Stimulated activated naive CD8-positive, alpha-beta T cell treated with anti-CD3 and anti-CD28 coated beads, Interleukin-15, amount 100 ng/mL, for 72 hours (primary cell): ENCODE results near the gene SLC7A10.
A peak's percentile ranks its signal among the peaks of the same experiment; 100 is the strongest.
"Not testable (repeated sequence)": the region's sequence is repeated elsewhere in the genome, so short reads cannot be mapped to it uniquely, and the experiment has no call there.

Experiments
- ATAC-seq: fragments of 150-1000 bp; cut with Tn5 transposase; 2 replicates; pipeline ENCODE4 v1.10.0; 2021; ENCODE audit warnings: mild to moderate bottlenecking, moderate library complexity
- DNase-seq, 2 donors: peaks; one replicate each; pipeline ENCODE4 v3.0.0; 2021 to 2022
- H3K27ac Mint-ChIP-seq, 2 donors: one replicate each; pipeline ENCODE4 v1.8.0; 2022; ENCODE audit warnings: mild to moderate bottlenecking in 2 of 2, mixed read lengths in 2 of 2, moderate library complexity in 2 of 2
- H3K27me3 Mint-ChIP-seq: one replicate; pipeline ENCODE4 v1.8.0; 2022; ENCODE audit warnings: mixed read lengths
- H3K4me1 Mint-ChIP-seq: one replicate; pipeline ENCODE4 v1.8.0; 2022; ENCODE audit warnings: mild to moderate bottlenecking, mixed read lengths
- H3K4me3 Mint-ChIP-seq, 2 donors: one replicate each; pipeline ENCODE4 v1.8.0; 2022; ENCODE audit warnings: mild to moderate bottlenecking in 2 of 2, mixed read lengths in 2 of 2, moderate library complexity in 1 of 2
- H3K9me3 Mint-ChIP-seq, 2 donors: one replicate each; pipeline ENCODE4 v1.8.0; 2022; ENCODE audit warnings: mixed read lengths in 2 of 2

The SLC7A10 gene

GRCh38 chr19:33216198-33216830 lies 9.3 kb downstream of the SLC7A10 start:
- Mint-ChIP-seq H3K9me3 (no peaks in the 10 kb centered on the region), H3K4me1 (no peaks in the 10 kb centered on the region), H3K27ac (peak overlapping the region; percentile 13 to 14), H3K27me3 (peaks cover 4% of the 10 kb centered on the region), H3K4me3 (no peak overlapping the region)
- DNase-seq (no peak), ATAC-seq (no peak)

- ATAC-seq (no peak), DNase-seq (no peak)
- Mint-ChIP-seq H3K27ac (no peak overlapping the region), H3K4me3 (no peak overlapping the region), H3K4me1 (no peaks in the 10 kb centered on the region), H3K9me3 (no peaks in the 10 kb centered on the region), H3K27me3 (no peaks in the 10 kb centered on the region)
Observed at GRCh38 chr19:33215438-33216197, 10.0 kb downstream of the SLC7A10 start.

- Mint-ChIP-seq H3K4me3 (no peak overlapping the region), H3K27ac (peak overlapping the region in 1 of 2 donors; percentile 64), H3K4me1 (no peaks in the 10 kb centered on the region), H3K9me3 (no peaks in the 10 kb centered on the region), H3K27me3 (no peaks in the 10 kb centered on the region)
- ATAC-seq: no peak
- no peak for DNase-seq
Observed at GRCh38 chr19:33214596-33214995, 11.1 kb downstream of the SLC7A10 start.

GRCh38 chr19:33212436-33213172 lies 13.0 kb downstream of the SLC7A10 start:
- ATAC-seq (no peak), DNase-seq (no peak)
- Mint-ChIP-seq H3K9me3 (no peaks in the 10 kb centered on the region), H3K27ac (no peak overlapping the region), H3K27me3 (no peaks in the 10 kb centered on the region), H3K4me1 (no peaks in the 10 kb centered on the region), H3K4me3 (no peak overlapping the region)

- Mint-ChIP-seq H3K9me3 (no peaks in the 10 kb centered on the region), H3K4me3 (no peak overlapping the region), H3K27ac (no peak overlapping the region), H3K4me1 (no peaks in the 10 kb centered on the region), H3K27me3 (no peaks in the 10 kb centered on the region)
- ATAC-seq (no peak), DNase-seq (no peak)
Observed at GRCh38 chr19:33211794-33212435, 13.7 kb downstream of the SLC7A10 start.

GRCh38 chr19:33210266-33210940 lies 15.2 kb downstream of the SLC7A10 start:
- H3K27ac Mint-ChIP-seq: no peak overlapping the region
- no peak overlapping the region for H3K4me3 Mint-ChIP-seq

GRCh38 chr19:33209850-33210230 lies 15.8 kb downstream of the SLC7A10 start:
- not testable (repeated sequence) for H3K27me3 Mint-ChIP-seq, H3K4me3 Mint-ChIP-seq, DNase-seq, H3K4me1 Mint-ChIP-seq, ATAC-seq, H3K9me3 Mint-ChIP-seq
- H3K27ac Mint-ChIP-seq: peak overlapping the region in 1 of 2 donors; percentile 34

More at GRCh38 chr19:33210266-33210940, 15.2 kb downstream of the SLC7A10 start:
- Mint-ChIP-seq H3K9me3 (no peaks in the 10 kb centered on the region), H3K4me1 (no peaks in the 10 kb centered on the region), H3K27me3 (no peaks in the 10 kb centered on the region)
- no peak for DNase-seq
- no peak for ATAC-seq

GRCh38 chr19:33208904-33209849 lies 16.5 kb downstream of the SLC7A10 start:
- ATAC-seq (no peak), DNase-seq (no peak)
- no peaks in the 10 kb centered on the region for H3K27me3 Mint-ChIP-seq
- H3K9me3 Mint-ChIP-seq: no peaks in the 10 kb centered on the region
- no peaks in the 10 kb centered on the region for H3K4me1 Mint-ChIP-seq
- H3K4me3 Mint-ChIP-seq: no peak overlapping the region
- H3K27ac Mint-ChIP-seq: no peak overlapping the region

GRCh38 chr19:33208371-33208895 lies 17.2 kb downstream of the SLC7A10 start:
- Mint-ChIP-seq H3K9me3 (no peaks in the 10 kb centered on the region), H3K27ac (no peak overlapping the region), H3K27me3 (no peaks in the 10 kb centered on the region), H3K4me3 (no peak overlapping the region), H3K4me1 (no peaks in the 10 kb centered on the region)
- DNase-seq: no peak
- no peak for ATAC-seq

GRCh38 chr19:33207903-33208302 lies 17.7 kb downstream of the SLC7A10 start:
- no peak for DNase-seq
- no peak for ATAC-seq
- Mint-ChIP-seq H3K27ac (peak overlapping the region in 1 of 2 donors; percentile 59), H3K9me3 (no peaks in the 10 kb centered on the region), H3K4me3 (no peak overlapping the region), H3K4me1 (no peaks in the 10 kb centered on the region), H3K27me3 (no peaks in the 10 kb centered on the region)

GRCh38 chr19:33207040-33207620 lies 18.5 kb downstream of the SLC7A10 start:
- H3K27me3 Mint-ChIP-seq: no peaks in the 10 kb centered on the region
- no peak overlapping the region for H3K4me3 Mint-ChIP-seq
- ATAC-seq: peak; percentile 49

GRCh38 chr19:33206261-33207039 lies 19.2 kb downstream of the SLC7A10 start:
- H3K4me3 Mint-ChIP-seq: no peak overlapping the region
- H3K27ac Mint-ChIP-seq: no peak overlapping the region
- H3K27me3 Mint-ChIP-seq: no peaks in the 10 kb centered on the region

More at GRCh38 chr19:33207040-33207620, 18.5 kb downstream of the SLC7A10 start:
- no peak for DNase-seq
- Mint-ChIP-seq H3K4me1 (no peaks in the 10 kb centered on the region), H3K9me3 (no peaks in the 10 kb centered on the region), H3K27ac (no peak overlapping the region)

GRCh38 chr19:33205531-33206260 lies 20.0 kb downstream of the SLC7A10 start:
- no peak overlapping the region for H3K27ac Mint-ChIP-seq
- DNase-seq: no peak
- H3K27me3 Mint-ChIP-seq: no peaks in the 10 kb centered on the region
- H3K9me3 Mint-ChIP-seq: no peaks in the 10 kb centered on the region
- ATAC-seq: no peak
- no peak overlapping the region for H3K4me3 Mint-ChIP-seq
- H3K4me1 Mint-ChIP-seq: no peaks in the 10 kb centered on the region

More at GRCh38 chr19:33206261-33207039, 19.2 kb downstream of the SLC7A10 start:
- ATAC-seq (peak; percentile 13), DNase-seq (no peak)
- Mint-ChIP-seq H3K9me3 (no peaks in the 10 kb centered on the region), H3K4me1 (no peaks in the 10 kb centered on the region)
